Regular cardiac myocyte (primary cell): Measurements from ENCODE around the gene HMCN1. TPM values are rescaled to one million over a fixed set of nuclear protein-coding genes. Genes with fewer than 3 reads are reported as not detected.

ENCODE experiments used
- total RNA-seq: library from RNA; depleted of rRNA; stranded (reverse); fragments of >200 nt; gene quantifications from 2 replicates; pipeline ENCODE4 v1.2.3, GENCODE V29; 2014

HMCN1 gene
- total RNA-seq = 22.6 and 84.0 TPM in 2 replicates

GRCh38 chr1:185733818-185734735 lies at the start of gene HMCN1:
TSS of gene HMCN1 (plus strand) at chr1:185734391. CDS start at chr1:185734780, 389 bp downstream.

